GM18873 (cell line): Measurements from ENCODE around the gene TAF9B.
A peak's percentile ranks its signal among the peaks of the same experiment; 100 is the strongest.
"Not testable (repeated sequence)": the region's sequence is repeated elsewhere in the genome, so short reads cannot be mapped to it uniquely, and the experiment has no call there.

Source experiments
- ATAC-seq: cut with Tn5 transposase; IDR thresholded peaks from one replicate; pipeline ENCODE4 v1.9.1; 2021; ENCODE audit warnings: mild to moderate bottlenecking, moderate library complexity, moderate number of reproducible peaks; ENCODE audit not compliant: unreplicated experiment, low FRiP score

Gene TAF9B

GRCh38 chrX:78139160-78140123 lies at the start of gene TAF9B:
Gene TAF9B (minus strand): TSS chrX:78139650. CDS start chrX:78139611, 39 bp downstream.
- ATAC-seq, result peak; percentile 83

GRCh38 chrX:78182881-78183280 lies 43.4 kb upstream of the TAF9B start:
- ATAC-seq, result no peak

- ATAC-seq, result no peak
Measured at GRCh38 chrX:78181307-78181706, 41.9 kb upstream of the TAF9B start.

GRCh38 chrX:78168065-78168464 lies 28.6 kb upstream of the TAF9B start:
- no peak for ATAC-seq

- no peak for ATAC-seq
Measured at GRCh38 chrX:78165425-78165824, 26.0 kb upstream of the TAF9B start.

GRCh38 chrX:78163175-78163574 lies 23.7 kb upstream of the TAF9B start:
- not testable (repeated sequence) for ATAC-seq

GRCh38 chrX:78160711-78161110 lies 21.3 kb upstream of the TAF9B start:
- not testable (repeated sequence) for ATAC-seq

GRCh38 chrX:78157846-78158245 lies 18.4 kb upstream of the TAF9B start:
- ATAC-seq, result not testable (repeated sequence)

GRCh38 chrX:78157373-78157772 lies 17.9 kb upstream of the TAF9B start:
- ATAC-seq, result not testable (repeated sequence)

GRCh38 chrX:78147002-78147540 lies 7.6 kb upstream of the TAF9B start:
- not testable (repeated sequence) for ATAC-seq

- no peak for ATAC-seq
Measured at GRCh38 chrX:78140206-78140605, 756 bp upstream of the TAF9B start.

GRCh38 chrX:78133238-78133960 lies 6.1 kb downstream of the TAF9B start:
- ATAC-seq, result no peak

- no peak for ATAC-seq
Measured at GRCh38 chrX:78131117-78131516, 8.3 kb downstream of the TAF9B start.

- no peak for ATAC-seq
Measured at GRCh38 chrX:78130396-78130795, 9.1 kb downstream of the TAF9B start.

GRCh38 chrX:78129714-78130113 lies 9.7 kb downstream of the TAF9B start:
- no peak for ATAC-seq

GRCh38 chrX:78125781-78126180 lies 13.7 kb downstream of the TAF9B start:
- not testable (repeated sequence) for ATAC-seq

- no peak for ATAC-seq
Measured at GRCh38 chrX:78125148-78125547, 14.3 kb downstream of the TAF9B start.

- ATAC-seq, result no peak
Measured at GRCh38 chrX:78124307-78124706, 15.1 kb downstream of the TAF9B start.

GRCh38 chrX:78123190-78123589 lies 16.3 kb downstream of the TAF9B start:
- ATAC-seq, result no peak

- ATAC-seq, result no peak
Measured at GRCh38 chrX:78119521-78120227, 19.8 kb downstream of the TAF9B start.
